Activated T-cell treated with anti-CD3 and anti-CD28 coated beads, Interleukin-2, amount 50 U/mL, for 24 hours (primary cell): ENCODE measurements around the gene RFX8.
"Not testable (repeated sequence)": the region's sequence is repeated elsewhere in the genome, so short reads cannot be mapped to it uniquely, and the experiment has no call there.

Experiments used
- DNase-seq: peaks from one replicate; pipeline ENCODE4 v3.0.0-alpha.2; 2020
- H3K27ac Mint-ChIP-seq: 2 replicates; pipeline ENCODE4 v1.8.0; 2020; ENCODE audit warnings: mild to moderate bottlenecking, mixed read lengths
- H3K27me3 Mint-ChIP-seq: 2 replicates; pipeline ENCODE4 v1.8.0; 2020; ENCODE audit warnings: mixed read lengths
- H3K36me3 Mint-ChIP-seq: 2 replicates; pipeline ENCODE4 v1.8.0; 2020; ENCODE audit warnings: low read depth, mixed read lengths
- H3K4me1 Mint-ChIP-seq: 2 replicates; pipeline ENCODE4 v1.8.0; 2020; ENCODE audit warnings: low read depth, mixed read lengths
- H3K4me3 Mint-ChIP-seq: 2 replicates; pipeline ENCODE4 v1.8.0; 2020; ENCODE audit warnings: mild to moderate bottlenecking, moderate library complexity, mixed read lengths
- H3K9me3 Mint-ChIP-seq: 2 replicates; pipeline ENCODE4 v1.8.0; 2020; ENCODE audit warnings: mixed read lengths

Gene RFX8

GRCh38 chr2:101356055-101356454 lies 118.9 kb downstream of the RFX8 start:
- Mint-ChIP-seq H3K9me3 (no peaks in the 10 kb centered on the region), H3K27ac (no peak overlapping the region), H3K36me3 (no peaks in the 10 kb centered on the region), H3K4me1 (peaks cover 11% of the 10 kb centered on the region), H3K27me3 (no peaks in the 10 kb centered on the region), H3K4me3 (no peak overlapping the region)
- no peak for DNase-seq

- DNase-seq = no peak
- peaks cover 8% of the 10 kb centered on the region for H3K4me1 Mint-ChIP-seq
- no peaks in the 10 kb centered on the region for H3K9me3 Mint-ChIP-seq
- no peaks in the 10 kb centered on the region for H3K27me3 Mint-ChIP-seq
- no peak overlapping the region for H3K4me3 Mint-ChIP-seq
- no peaks in the 10 kb centered on the region for H3K36me3 Mint-ChIP-seq
- no peak overlapping the region for H3K27ac Mint-ChIP-seq
Observed at GRCh38 chr2:101355401-101356054, 119.4 kb downstream of the RFX8 start.

- H3K4me3 Mint-ChIP-seq = no peak overlapping the region
- no peaks in the 10 kb centered on the region for H3K9me3 Mint-ChIP-seq
- H3K27me3 Mint-ChIP-seq = no peaks in the 10 kb centered on the region
- DNase-seq = no peak
- no peaks in the 10 kb centered on the region for H3K36me3 Mint-ChIP-seq
- no peak overlapping the region for H3K27ac Mint-ChIP-seq
- H3K4me1 Mint-ChIP-seq = peaks cover 4% of the 10 kb centered on the region
Observed at GRCh38 chr2:101354420-101355311, 120.2 kb downstream of the RFX8 start.

- not testable (repeated sequence) for H3K9me3 Mint-ChIP-seq, H3K36me3 Mint-ChIP-seq, H3K27me3 Mint-ChIP-seq
Observed at GRCh38 chr2:101352631-101353030, 122.3 kb downstream of the RFX8 start.

GRCh38 chr2:101351207-101351606 lies 123.7 kb downstream of the RFX8 start:
- Mint-ChIP-seq H3K9me3 (no peaks in the 10 kb centered on the region), H3K27me3 (no peaks in the 10 kb centered on the region), H3K36me3 (no peaks in the 10 kb centered on the region), H3K4me3 (no peak overlapping the region), H3K4me1 (peaks cover 4% of the 10 kb centered on the region), H3K27ac (no peak overlapping the region)
- no peak for DNase-seq

More at GRCh38 chr2:101352631-101353030, 122.3 kb downstream of the RFX8 start:
- not testable (repeated sequence) for DNase-seq, H3K4me1 Mint-ChIP-seq, H3K4me3 Mint-ChIP-seq, H3K27ac Mint-ChIP-seq

- H3K36me3 Mint-ChIP-seq = no peaks in the 10 kb centered on the region
- H3K27me3 Mint-ChIP-seq = no peaks in the 10 kb centered on the region
- H3K4me3 Mint-ChIP-seq = no peak overlapping the region
- H3K9me3 Mint-ChIP-seq = no peaks in the 10 kb centered on the region
- no peak overlapping the region for H3K27ac Mint-ChIP-seq
- H3K4me1 Mint-ChIP-seq = peaks cover 4% of the 10 kb centered on the region
- no peak for DNase-seq
Observed at GRCh38 chr2:101349893-101350662, 124.8 kb downstream of the RFX8 start.

- H3K27me3 Mint-ChIP-seq = no peaks in the 10 kb centered on the region
- H3K36me3 Mint-ChIP-seq = no peaks in the 10 kb centered on the region
- DNase-seq = no peak
- no peaks in the 10 kb centered on the region for H3K9me3 Mint-ChIP-seq
- H3K4me1 Mint-ChIP-seq = peaks cover 4% of the 10 kb centered on the region
- H3K27ac Mint-ChIP-seq = no peak overlapping the region
- H3K4me3 Mint-ChIP-seq = no peak overlapping the region
Observed at GRCh38 chr2:101348883-101349282, 126.0 kb downstream of the RFX8 start.
